C4-2B (cell line): ENCODE results near the gene ARAF.
"Not testable (repeated sequence)": the region's sequence is repeated elsewhere in the genome, so short reads cannot be mapped to it uniquely, and the experiment has no call there.

Experiments used
- H3K27ac ChIP-seq: fragments of 450-650 bp; 2 replicates; pipeline ENCODE4 v1.5.1; 2017
- CTCF ChIP-seq: fragments of 450-650 bp; conservative IDR thresholded peaks from 2 replicates; pipeline ENCODE4 v1.5.1; 2017; ENCODE audit warnings: mild to moderate bottlenecking
- ZFX ChIP-seq: fragments of 450-650 bp; IDR thresholded peaks from 2 replicates; pipeline ENCODE4 v1.6.1; 2017

Gene ARAF

GRCh38 chrX:47560934-47561658 lies at the start of gene ARAF:
TSS of gene ARAF (plus strand) at chrX:47561205. CDS start at chrX:47562968, 1,763 bp downstream.
- TF ChIP-seq ZFX (no peak), CTCF (no peak)
- H3K27ac ChIP-seq = peak within 1 kb of the TSS; percentile 92

GRCh38 chrX:47512383-47512782 lies 48.6 kb upstream of the ARAF start:
- H3K27ac ChIP-seq = not testable (repeated sequence)

GRCh38 chrX:47513034-47513965 lies 47.7 kb upstream of the ARAF start:
- H3K27ac ChIP-seq = peak overlapping the region; percentile 48

- no peak for TF ChIP-seq CTCF
- no peak for TF ChIP-seq ZFX
- H3K27ac ChIP-seq = no peak overlapping the region
Observed at GRCh38 chrX:47514533-47515235, 46.3 kb upstream of the ARAF start.

GRCh38 chrX:47515941-47516665 lies 44.9 kb upstream of the ARAF start:
- TF ChIP-seq CTCF (no peak), ZFX (no peak)
- no peak overlapping the region for H3K27ac ChIP-seq

GRCh38 chrX:47518144-47518543 lies 42.9 kb upstream of the ARAF start:
- no peak overlapping the region for H3K27ac ChIP-seq
- TF ChIP-seq CTCF (no peak), ZFX (no peak)

DNA sequence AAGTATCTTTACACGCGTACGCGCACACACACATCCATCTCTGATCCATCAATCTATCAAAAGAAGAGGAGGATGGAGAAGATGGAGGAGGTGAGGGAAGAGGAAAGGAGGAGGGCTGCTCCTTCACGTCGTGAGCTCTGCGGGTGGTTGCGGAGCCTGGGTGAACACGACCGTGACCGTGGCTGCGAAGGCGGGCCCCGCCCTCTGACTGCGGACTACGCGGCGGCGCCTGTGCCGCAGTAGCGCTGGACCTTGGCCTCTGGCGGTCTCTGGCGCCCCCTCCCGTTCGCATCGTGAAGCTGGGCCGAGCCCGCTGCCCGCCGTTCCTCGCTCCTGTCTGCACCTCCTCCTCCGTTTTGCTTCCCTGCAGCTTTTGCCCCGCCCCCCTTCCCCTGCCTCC lies 37.7 kb upstream of the ARAF start:
- TF ChIP-seq ZFX (no peak), CTCF (peak; percentile 87)
- peak overlapping the region; percentile 65 for H3K27ac ChIP-seq
